Measurements from ENCODE around the gene SESN1.

Gene SESN1

DNA sequence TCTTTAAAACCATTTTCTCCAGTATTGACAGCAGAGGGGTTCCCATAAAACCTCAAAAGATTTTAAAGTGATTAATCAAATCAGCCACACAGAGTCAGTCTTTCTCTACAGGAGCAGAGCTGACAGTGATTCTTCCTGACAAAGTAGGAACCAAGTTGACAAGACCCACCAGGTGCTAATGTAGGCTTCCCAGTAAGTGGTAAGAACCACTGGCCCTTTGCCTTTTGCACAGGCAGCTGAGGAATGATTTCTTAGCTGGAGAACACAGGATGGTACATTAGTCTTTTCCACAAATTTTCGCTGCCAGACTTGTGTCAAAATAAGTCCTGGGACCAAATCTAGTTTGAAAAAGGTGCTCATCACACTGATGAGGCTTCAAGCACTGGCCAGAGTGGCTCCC is 150.6 kb downstream of the SESN1 start:
- Histone ChIP-seq H4K20me1 (ENCODE audit: insufficient read depth, low read length) (no peaks in the 10 kb centered on the region), H3F3A (ENCODE audit: insufficient read depth, low read length) (no peaks in the 10 kb centered on the region), H3K36me3 (replicated peaks; ENCODE audit: insufficient read depth, low read length) (no peaks in the 10 kb centered on the region), H2AFZ (ENCODE audit: low read length) (no peak overlapping the region), H3K9ac (ENCODE audit: low read length) (no peak overlapping the region), H3K27me3 (replicated peaks; ENCODE audit: insufficient read depth, low read length) (no peaks in the 10 kb centered on the region), H3K4me3 (ENCODE audit: low read length) (no peak overlapping the region), H3K4me2 (ENCODE audit: low read depth, low read length) (no peak overlapping the region), H3K27ac (ENCODE audit: low read length) (no peak overlapping the region), H3K9me2 (replicated peaks; ENCODE audit: insufficient read depth, low read length) (no peaks in the 10 kb centered on the region), H3K4me1 (ENCODE audit: low read length) (peaks cover 3% of the 10 kb centered on the region; the same call in 1 of the 2 replicates), H3K79me2 (ENCODE audit: low read length) (no peaks in the 10 kb centered on the region), H3K9me3 (replicated peaks; ENCODE audit: insufficient read depth, low read length) (no peaks in the 10 kb centered on the region)
- DNase-seq = no peak
- TF ChIP-seq EZH2phosphoT487 (IDR thresholded peaks at IDR 0.05; ENCODE audit: low read length) (no peak), EZH2 (optimal IDR thresholded peaks at IDR 0.05; ENCODE audit: low read depth, low read length) (no peak)
- TF ChIP-seq, protein P1, sequence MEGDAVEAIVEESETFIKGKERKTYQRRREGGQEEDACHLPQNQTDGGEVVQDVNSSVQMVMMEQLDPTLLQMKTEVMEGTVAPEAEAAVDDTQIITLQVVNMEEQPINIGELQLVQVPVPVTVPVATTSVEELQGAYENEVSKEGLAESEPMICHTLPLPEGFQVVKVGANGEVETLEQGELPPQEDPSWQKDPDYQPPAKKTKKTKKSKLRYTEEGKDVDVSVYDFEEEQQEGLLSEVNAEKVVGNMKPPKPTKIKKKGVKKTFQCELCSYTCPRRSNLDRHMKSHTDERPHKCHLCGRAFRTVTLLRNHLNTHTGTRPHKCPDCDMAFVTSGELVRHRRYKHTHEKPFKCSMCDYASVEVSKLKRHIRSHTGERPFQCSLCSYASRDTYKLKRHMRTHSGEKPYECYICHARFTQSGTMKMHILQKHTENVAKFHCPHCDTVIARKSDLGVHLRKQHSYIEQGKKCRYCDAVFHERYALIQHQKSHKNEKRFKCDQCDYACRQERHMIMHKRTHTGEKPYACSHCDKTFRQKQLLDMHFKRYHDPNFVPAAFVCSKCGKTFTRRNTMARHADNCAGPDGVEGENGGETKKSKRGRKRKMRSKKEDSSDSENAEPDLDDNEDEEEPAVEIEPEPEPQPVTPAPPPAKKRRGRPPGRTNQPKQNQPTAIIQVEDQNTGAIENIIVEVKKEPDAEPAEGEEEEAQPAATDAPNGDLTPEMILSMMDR (IDR thresholded peaks at IDR 0.05; ENCODE audit: low read length) = no peak

DNA sequence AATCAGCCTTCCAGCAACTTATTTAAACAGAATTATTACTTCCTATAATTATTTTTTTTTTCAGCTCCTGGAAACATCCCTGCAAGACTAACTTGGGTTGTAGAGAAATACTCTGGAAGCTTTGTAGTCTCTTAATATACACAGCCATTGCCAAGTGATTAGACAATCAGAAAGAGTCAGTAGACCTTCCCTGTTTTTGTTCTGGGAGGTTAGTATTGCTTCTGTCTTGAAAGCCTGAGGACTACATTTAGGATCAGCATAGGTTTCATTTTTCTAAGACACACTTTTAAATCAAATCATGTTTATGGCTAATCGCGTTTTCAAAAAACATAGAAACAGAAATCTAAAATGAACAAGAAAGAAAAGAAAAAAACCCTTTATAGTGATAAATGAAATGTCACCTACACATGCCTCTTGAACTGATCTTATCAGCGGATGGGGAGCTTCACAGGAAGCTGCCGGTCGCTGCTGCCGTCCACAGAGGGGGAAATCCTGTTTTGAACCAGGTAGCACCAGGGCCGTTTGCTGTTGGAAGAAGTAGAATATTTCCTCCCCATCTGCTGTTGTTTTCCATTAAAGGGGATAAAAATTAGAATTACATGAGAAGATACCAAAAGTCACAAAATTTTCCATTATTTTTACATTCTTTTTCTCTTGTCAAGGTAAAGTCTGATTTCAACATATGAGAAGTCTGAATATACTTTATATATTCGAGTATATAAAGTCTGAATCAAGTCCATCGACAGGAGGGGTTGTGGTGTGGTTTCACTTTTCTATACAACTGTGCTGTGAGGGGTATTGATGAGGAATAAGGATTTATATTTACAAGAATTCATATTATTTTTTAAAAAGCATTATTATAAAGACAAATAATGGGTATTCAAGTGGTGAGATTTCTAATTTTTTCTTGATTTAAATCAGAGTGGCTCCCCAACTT is 151.8 kb downstream of the SESN1 start:
- Histone ChIP-seq H2AFZ (ENCODE audit: low read length) (peak overlapping the region; percentile 75), H3K4me1 (ENCODE audit: low read length) (peaks cover 3% of the 10 kb centered on the region; the same call in 1 of the 2 replicates), H3K9me2 (replicated peaks; ENCODE audit: insufficient read depth, low read length) (no peaks in the 10 kb centered on the region), H3K27me3 (replicated peaks; ENCODE audit: insufficient read depth, low read length) (no peaks in the 10 kb centered on the region), H3K27ac (ENCODE audit: low read length) (no peak overlapping the region), H3K9ac (ENCODE audit: low read length) (peak overlapping the region; percentile 17; the same call in 1 of the 2 replicates), H3K4me2 (ENCODE audit: low read depth, low read length) (peak overlapping the region; percentile 69), H3K4me3 (ENCODE audit: low read length) (peak overlapping the region; percentile 15; the same call in 1 of the 2 replicates), H4K20me1 (ENCODE audit: insufficient read depth, low read length) (no peaks in the 10 kb centered on the region), H3K79me2 (ENCODE audit: low read length) (no peaks in the 10 kb centered on the region), H3F3A (ENCODE audit: insufficient read depth, low read length) (no peaks in the 10 kb centered on the region), H3K9me3 (replicated peaks; ENCODE audit: insufficient read depth, low read length) (no peaks in the 10 kb centered on the region), H3K36me3 (replicated peaks; ENCODE audit: insufficient read depth, low read length) (no peaks in the 10 kb centered on the region)
- TF ChIP-seq, protein P1 (IDR thresholded peaks at IDR 0.05; ENCODE audit: low read length) = peak; percentile 8; the same call in 1 of the 2 replicates
- TF ChIP-seq EZH2 (optimal IDR thresholded peaks at IDR 0.05; ENCODE audit: low read depth, low read length) = no peak
- no peak for TF ChIP-seq EZH2phosphoT487 (IDR thresholded peaks at IDR 0.05; ENCODE audit: low read length)
- DNase-seq = peak; percentile 56

DNA sequence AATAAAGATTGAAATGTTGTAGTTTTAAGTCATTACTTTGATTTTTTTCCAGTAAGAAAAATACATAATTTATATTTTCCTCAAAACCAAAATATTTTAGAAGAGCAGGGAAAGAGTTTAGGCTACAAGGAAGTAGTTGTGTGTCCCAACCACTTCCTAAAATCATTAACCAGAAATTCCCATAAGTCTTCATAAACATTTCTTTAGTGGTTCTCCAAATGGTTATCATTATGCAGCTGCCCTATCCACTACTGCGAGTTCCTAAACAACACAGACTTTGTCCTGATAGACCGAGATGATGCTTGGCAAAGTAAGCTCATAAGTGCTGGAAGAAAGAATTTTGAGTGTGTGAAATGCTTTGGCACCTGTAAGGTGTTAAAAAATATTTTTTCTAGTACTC is 152.8 kb downstream of the SESN1 start:
- no peak overlapping the region for H3K27ac ChIP-seq (ENCODE audit: low read length)
- H3K9ac ChIP-seq (ENCODE audit: low read length) = no peak overlapping the region
- no peaks in the 10 kb centered on the region for H3K27me3 ChIP-seq (replicated peaks; ENCODE audit: insufficient read depth, low read length)
- peaks cover 3% of the 10 kb centered on the region; the same call in 1 of the 2 replicates for H3K4me1 ChIP-seq (ENCODE audit: low read length)
- no peaks in the 10 kb centered on the region for H3K9me3 ChIP-seq (replicated peaks; ENCODE audit: insufficient read depth, low read length)
- no peak overlapping the region for H3K4me3 ChIP-seq (ENCODE audit: low read length)
- H3K79me2 ChIP-seq (ENCODE audit: low read length) = no peaks in the 10 kb centered on the region
- no peak overlapping the region for H3K4me2 ChIP-seq (ENCODE audit: low read depth, low read length)
- no peaks in the 10 kb centered on the region for H4K20me1 ChIP-seq (ENCODE audit: insufficient read depth, low read length)
- TF ChIP-seq EZH2 (optimal IDR thresholded peaks at IDR 0.05; ENCODE audit: low read depth, low read length) (no peak), EZH2phosphoT487 (IDR thresholded peaks at IDR 0.05; ENCODE audit: low read length) (no peak)
- TF ChIP-seq, protein P1 (IDR thresholded peaks at IDR 0.05; ENCODE audit: low read length) = no peak
- H2AFZ ChIP-seq (ENCODE audit: low read length) = no peak overlapping the region
- no peaks in the 10 kb centered on the region for H3K9me2 ChIP-seq (replicated peaks; ENCODE audit: insufficient read depth, low read length)
- no peaks in the 10 kb centered on the region for H3K36me3 ChIP-seq (replicated peaks; ENCODE audit: insufficient read depth, low read length)
- H3F3A ChIP-seq (ENCODE audit: insufficient read depth, low read length) = no peaks in the 10 kb centered on the region
- DNase-seq = no peak
